Stimulated activated CD4-positive, alpha-beta T cell treated with anti-CD3 and anti-CD28 coated beads, Interleukin-12 subunit alpha, Interleukin-12 subunit beta, amount 100 ng/mL, for 48 hours (primary cell): ENCODE data around the gene MAGI1.

Source experiments
- DNase-seq, 3 donors: peaks; one replicate each; pipeline ENCODE4 v3.0.0-alpha.2; 2020; ENCODE audit warnings: low read depth in 2 of 3, low spot score in 1 of 3

MAGI1 gene

GRCh38 chr3:65439641-65440284 lies 599.0 kb downstream of the MAGI1 start:
- no peak for DNase-seq

DNA sequence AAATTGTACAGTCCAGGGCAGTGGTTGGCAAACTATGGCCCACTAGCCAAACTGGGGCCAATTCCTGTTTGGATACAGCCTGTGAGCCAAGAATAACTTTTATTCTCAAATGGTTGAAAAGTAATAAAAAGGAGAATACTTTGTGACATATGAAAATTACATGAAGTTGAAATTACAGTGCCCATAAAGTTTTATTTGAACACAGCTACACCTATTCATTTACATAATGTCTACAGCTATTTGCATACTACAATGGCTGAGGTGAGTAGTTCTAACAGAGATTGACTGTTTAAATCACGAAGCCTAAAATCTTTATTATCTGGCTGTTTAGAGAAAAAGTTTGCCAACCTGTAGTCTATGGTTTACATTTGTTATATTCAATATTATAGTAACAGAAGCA lies 600.1 kb downstream of the MAGI1 start:
- DNase-seq, result no peak

DNA sequence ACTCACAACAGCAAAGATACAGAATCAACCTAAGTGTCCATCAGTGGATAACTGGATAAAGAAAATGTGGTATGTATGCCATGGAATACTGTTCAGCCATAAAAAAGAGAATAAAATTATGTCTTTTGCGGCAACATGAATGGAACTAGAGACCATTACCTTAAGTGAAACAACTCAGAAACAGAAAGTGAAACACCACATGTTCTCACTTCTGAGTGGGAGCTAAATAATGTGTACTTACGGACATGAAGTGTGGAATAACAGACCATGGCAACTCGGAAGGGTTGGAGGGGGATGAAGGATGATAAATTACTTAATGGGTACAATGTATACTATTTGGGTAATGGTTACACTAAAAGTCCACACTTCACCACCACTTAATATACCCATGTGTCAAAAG lies 600.6 kb downstream of the MAGI1 start:
- DNase-seq, result no peak

DNA sequence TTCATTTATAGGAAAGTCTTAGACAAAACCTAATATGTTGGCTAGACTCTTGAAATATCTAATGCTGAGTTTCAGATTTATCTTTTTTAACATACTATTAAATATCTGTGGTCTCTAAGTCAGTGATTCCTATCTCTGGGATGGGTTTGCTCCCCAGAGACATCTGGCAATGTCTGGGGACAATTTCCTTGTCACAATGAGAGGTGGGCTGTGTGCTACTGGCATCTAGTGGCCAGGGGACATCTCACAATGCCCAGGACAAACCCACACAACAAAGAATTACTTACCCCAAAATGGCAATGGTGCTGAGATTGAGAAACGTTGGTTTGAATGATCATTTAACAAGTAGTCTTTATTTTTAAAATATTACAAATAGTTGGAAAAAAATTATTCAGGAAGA lies 602.1 kb downstream of the MAGI1 start:
- no peak for DNase-seq

DNA sequence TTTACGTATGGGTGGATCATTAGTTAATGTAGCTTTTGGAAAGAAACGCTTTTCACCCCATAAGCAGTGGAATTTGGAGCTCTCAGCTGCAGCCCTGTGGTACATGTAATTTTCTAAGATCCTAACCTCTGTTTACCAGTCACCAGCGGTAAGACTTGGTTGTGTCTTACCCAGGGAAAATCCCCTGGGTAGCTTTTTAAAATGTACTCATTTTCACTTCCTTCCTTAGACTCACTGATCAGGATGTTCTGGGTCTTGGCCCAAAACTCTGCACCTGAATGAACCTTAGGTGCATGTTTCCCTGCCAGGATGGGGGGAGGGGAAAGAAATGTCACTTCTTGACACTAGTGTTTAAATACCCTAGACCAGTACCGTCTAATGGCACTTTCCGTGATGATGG lies 605.2 kb downstream of the MAGI1 start:
- no peak for DNase-seq

- no peak for DNase-seq
Measured at GRCh38 chr3:65432388-65433003, 606.2 kb downstream of the MAGI1 start.

GRCh38 chr3:65425880-65426279 lies 612.8 kb downstream of the MAGI1 start:
- no peak for DNase-seq

DNA sequence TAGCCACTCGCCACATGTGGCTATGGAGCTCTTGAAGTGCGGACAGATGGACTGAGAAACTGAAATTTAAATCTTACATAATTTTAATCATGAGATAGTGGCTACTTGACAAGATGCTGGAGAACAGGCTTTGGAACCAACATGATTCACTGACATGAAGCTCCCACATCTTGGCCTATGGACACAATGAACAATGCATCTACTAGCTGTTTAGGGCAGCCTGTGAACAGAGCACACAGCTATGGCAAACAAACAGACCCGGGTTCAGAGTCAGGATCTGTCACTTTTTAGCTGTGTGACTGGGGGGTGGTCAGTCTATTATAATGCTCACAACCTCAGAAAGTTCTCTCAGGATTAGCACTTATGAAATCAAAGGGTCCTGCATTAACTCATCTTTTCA lies 616.6 kb downstream of the MAGI1 start:
- no peak for DNase-seq

GRCh38 chr3:65419233-65419632 lies 619.5 kb downstream of the MAGI1 start:
- DNase-seq, result no peak

GRCh38 chr3:65413891-65414290 lies 624.8 kb downstream of the MAGI1 start:
- no peak for DNase-seq

GRCh38 chr3:65412588-65412987 lies 626.1 kb downstream of the MAGI1 start:
- no peak for DNase-seq

DNA sequence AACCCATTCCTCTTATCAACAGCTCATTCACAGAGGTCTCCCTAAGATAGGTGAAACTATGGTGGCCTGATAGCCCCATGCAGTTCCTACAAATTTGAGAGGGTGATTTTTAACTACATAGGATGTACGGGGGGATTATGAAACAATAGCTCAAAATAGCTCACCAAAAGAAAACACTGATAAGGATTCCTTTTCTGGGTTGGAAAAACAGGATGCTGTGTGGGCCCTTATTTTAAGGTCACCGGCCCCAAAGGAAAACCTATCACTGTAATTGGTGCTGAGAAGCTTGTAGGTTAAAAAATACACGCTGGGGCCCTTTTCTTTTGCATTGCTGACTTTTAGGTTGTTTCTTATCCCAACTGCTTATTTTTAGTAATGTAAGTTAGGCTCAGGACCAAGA lies 627.4 kb downstream of the MAGI1 start:
- DNase-seq, result no peak

GRCh38 chr3:65409176-65409569 lies 629.5 kb downstream of the MAGI1 start:
- DNase-seq, result no peak

DNA sequence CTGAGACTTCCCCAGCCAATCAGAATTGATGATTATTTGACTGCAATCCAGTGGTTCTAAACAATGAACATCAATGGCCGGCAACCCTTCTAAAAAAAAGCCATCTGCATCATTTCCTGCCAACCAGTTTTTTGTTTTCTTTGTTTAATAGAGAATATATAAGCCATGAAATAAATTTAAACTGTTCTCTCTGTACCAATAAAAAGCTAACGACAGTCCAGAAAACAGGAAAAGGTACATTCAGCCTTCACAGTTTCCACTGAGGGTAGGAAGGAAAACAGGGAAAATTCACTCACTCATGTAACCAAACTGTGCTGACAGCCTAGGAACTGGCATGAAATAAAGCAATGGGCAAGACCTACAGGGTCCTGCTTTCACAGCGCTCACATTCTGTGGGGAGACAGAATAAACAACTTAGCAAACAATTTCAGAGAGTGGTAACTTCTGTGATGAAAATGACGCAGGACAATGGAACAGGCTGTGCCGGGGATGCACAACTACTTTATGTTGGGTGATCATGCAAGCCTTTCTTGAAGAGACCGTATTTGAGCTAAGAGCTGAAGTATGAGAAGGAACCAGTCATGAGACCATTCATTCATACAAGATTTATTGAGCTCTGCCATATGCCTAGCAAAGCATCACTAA lies 630.1 kb downstream of the MAGI1 start:
- DNase-seq, result no peak

DNA sequence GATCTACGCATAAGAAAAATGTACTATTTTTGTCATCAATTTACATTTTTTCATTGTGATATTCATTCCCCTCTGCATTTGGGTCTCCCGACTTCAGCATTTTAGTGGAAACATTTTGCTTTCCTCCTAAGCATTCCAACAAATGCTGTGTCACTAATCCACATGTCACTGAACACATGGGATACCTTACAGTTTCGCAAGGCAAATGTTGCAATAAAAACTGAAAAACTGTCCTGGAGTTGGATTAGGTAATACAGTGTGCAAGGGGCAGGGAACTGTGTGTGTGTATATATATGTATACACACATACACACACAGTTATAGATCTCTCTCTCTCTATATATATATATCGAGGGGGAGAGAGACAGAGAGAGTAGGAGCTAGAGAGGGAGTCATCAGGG lies 632.2 kb downstream of the MAGI1 start:
- DNase-seq, result no peak

GRCh38 chr3:65402597-65402996 lies 636.1 kb downstream of the MAGI1 start:
- DNase-seq, result no peak

DNA sequence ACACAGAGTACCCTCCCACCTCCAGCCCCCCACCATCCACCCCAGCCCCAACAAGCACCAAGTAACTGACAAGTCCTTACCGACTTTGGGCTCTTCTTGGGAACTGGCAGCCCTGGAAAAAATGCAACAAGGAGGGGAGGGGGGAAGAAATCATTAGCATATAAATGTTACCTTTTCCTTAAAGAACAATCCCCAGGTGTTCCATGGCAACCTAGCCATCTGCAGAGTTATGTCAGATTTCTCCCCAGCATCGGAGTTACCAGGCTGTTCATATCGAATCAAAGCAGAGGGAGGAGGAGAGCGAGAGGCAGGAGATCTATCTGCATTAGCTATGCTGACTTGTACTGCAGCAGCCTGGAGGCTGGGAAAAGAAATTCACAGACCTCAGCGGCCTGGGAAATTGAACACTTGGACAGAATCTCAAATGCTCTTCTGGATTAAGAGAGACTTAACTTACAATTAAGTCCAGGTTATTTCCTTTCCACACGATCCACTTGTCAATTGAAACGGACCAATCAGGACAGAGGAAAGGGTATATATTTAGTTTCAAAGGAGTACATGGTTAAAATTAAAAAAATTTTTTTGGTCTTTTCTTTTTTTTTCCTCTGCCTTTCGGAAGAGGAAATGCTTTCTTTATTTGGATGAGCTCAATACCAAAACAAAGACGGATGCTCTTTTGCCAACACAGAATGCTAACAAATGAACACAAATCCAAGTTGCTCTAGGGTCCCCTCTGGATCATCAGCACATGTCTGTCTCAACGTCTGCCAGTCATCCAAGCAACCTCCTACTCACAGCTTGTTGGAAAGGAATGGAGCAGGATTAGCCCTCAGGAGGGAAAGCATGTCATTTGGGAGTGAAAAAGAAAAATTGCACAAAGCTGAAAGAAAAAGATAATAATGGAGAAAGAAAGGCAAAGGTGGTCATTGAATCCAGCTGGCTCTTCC lies 637.1 kb downstream of the MAGI1 start:
- no peak for DNase-seq

GRCh38 chr3:65400899-65401298 lies 637.8 kb downstream of the MAGI1 start:
- DNase-seq, result no peak

- no peak for DNase-seq
Measured at GRCh38 chr3:65398953-65399352, 639.8 kb downstream of the MAGI1 start.

- no peak for DNase-seq
Measured at GRCh38 chr3:65396078-65396477, 642.6 kb downstream of the MAGI1 start.

DNA sequence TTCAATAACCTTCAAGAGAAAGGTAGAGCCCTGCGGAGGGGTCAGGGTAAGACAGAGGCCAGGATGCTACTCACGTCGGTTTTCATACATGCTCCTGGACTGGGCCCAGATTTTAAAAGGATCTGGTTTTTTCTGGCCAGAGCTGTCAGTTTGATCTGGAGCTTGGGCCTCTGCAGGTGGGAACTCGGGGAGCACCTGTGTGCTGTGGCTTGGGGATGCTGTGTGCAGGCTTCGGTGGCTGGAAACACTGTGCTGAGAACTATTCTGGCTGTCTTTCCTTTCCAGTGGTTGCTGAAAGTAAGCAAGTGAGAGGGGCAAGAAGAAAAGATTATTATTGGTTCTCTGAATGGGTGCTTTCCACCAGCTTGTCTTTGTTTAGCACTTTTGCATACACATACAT lies 647.6 kb downstream of the MAGI1 start:
- DNase-seq, result no peak

GRCh38 chr3:65385805-65386204 lies 652.9 kb downstream of the MAGI1 start:
- no peak for DNase-seq
